HepG2 (cell line): ENCODE data around the gene WNT5B. TPM values are rescaled to one million over a fixed set of nuclear protein-coding genes. Genes with fewer than 3 reads are reported as not detected.

Experiments
- FOXA3 ChIP-seq: IDR thresholded peaks from 2 replicates; pipeline ENCODE4 v1.6.1; 2016; ENCODE audit warnings: missing genetic modification reagents, missing compliant biosample characterization
- FOXP1 ChIP-seq, 2 experiments: fragments of 450-650 bp in 1 of 2; IDR thresholded peaks; 2 replicates each; pipeline ENCODE4 v1.6.1; 2017 to 2018; ENCODE audit warnings: antibody characterized with exemption in 1 of 2
- IRF2 ChIP-seq: IDR thresholded peaks from 2 replicates; pipeline ENCODE4 v1.6.1; 2018; ENCODE audit warnings: missing genetic modification reagents, missing compliant biosample characterization
- KDM6A ChIP-seq: IDR thresholded peaks from 2 replicates; pipeline ENCODE4 v1.6.1; 2016; ENCODE audit warnings: low read depth
- KLF11 ChIP-seq: IDR thresholded peaks from 2 replicates; pipeline ENCODE4 v1.6.1; 2016; ENCODE audit warnings: missing compliant biosample characterization
- MTA3 ChIP-seq: sonication (generic); formaldehyde crosslinking; IDR thresholded peaks from 2 replicates; pipeline ENCODE4 v1.4.0; 2020; ENCODE audit warnings: missing genetic modification reagents
- MXI1 ChIP-seq: IDR thresholded peaks from 3 replicates; pipeline ENCODE4 v1.6.1; 2012; ENCODE audit warnings: low read depth, low read length, inconsistent platforms, borderline replicate concordance
- NR2F2 ChIP-seq: IDR thresholded peaks from 2 replicates; pipeline ENCODE4 v1.6.1; 2012; ENCODE audit warnings: low read depth, inconsistent platforms, borderline replicate concordance
- RBAK ChIP-seq: sonication (generic); formaldehyde crosslinking; IDR thresholded peaks from 2 replicates; pipeline ENCODE4 v1.5.1; 2020; ENCODE audit warnings: mild to moderate bottlenecking, missing genetic modification reagents
- REPIN1 ChIP-seq: sonication (generic); formaldehyde crosslinking; IDR thresholded peaks from 2 replicates; pipeline ENCODE4 v1.8.0; 2022; ENCODE audit warnings: missing genetic modification reagents, low read depth, mild to moderate bottlenecking, borderline replicate concordance
- SMARCC2 ChIP-seq: fragments of 450-650 bp; IDR thresholded peaks from 2 replicates; pipeline ENCODE4 v1.6.1; 2017; ENCODE audit warnings: antibody characterized with exemption, mild to moderate bottlenecking
- TEF ChIP-seq: sonication (generic); formaldehyde crosslinking; IDR thresholded peaks from 2 replicates; pipeline ENCODE4 v1.5.0; 2020; ENCODE audit warnings: missing genetic modification reagents
- ZBTB7A ChIP-seq: sonication (generic); formaldehyde crosslinking; IDR thresholded peaks from 2 replicates; pipeline ENCODE4 v1.8.0; 2022; ENCODE audit warnings: mild to moderate bottlenecking, missing genetic modification reagents
- ZNF207 ChIP-seq: fragments of 450-650 bp; IDR thresholded peaks from 2 replicates; pipeline ENCODE4 v1.6.1; 2016; ENCODE audit warnings: antibody characterized with exemption, borderline replicate concordance
- ZNF24 ChIP-seq: fragments of 450-650 bp; IDR thresholded peaks from 2 replicates; pipeline ENCODE4 v1.6.1; 2017; ENCODE audit warnings: antibody characterized with exemption, mild to moderate bottlenecking
- ZNF687 ChIP-seq: sonication (generic); formaldehyde crosslinking; IDR thresholded peaks from 2 replicates; pipeline ENCODE4 v1.5.1; 2020; ENCODE audit warnings: mild to moderate bottlenecking, missing genetic modification reagents, moderate library complexity
- ZNF749 ChIP-seq: sonication (generic); formaldehyde crosslinking; IDR thresholded peaks from 2 replicates; pipeline ENCODE4 v1.8.0; 2022; ENCODE audit warnings: mild to moderate bottlenecking, missing genetic modification reagents, moderate library complexity, borderline replicate concordance
- ZSCAN25 ChIP-seq: sonication (generic); formaldehyde crosslinking; IDR thresholded peaks from 2 replicates; pipeline ENCODE4 v1.8.0; 2022; ENCODE audit warnings: mild to moderate bottlenecking, missing genetic modification reagents
- polyA plus RNA-seq, 8 experiments: library from polyadenylated mRNA; depleted of rRNA in 3 of 8; stranded (reverse) in 7 of 8; unstranded in 1 of 8; fragments of >200 nt; fragmentation: Illumina TruSeq in 4 of 8; extraction: Trizol in 4 of 8; gene quantifications; 2 replicates each; pipeline versions ENCODE4 v1.2.1 to v1.2.3, GENCODE V29; 2011 to 2016; ENCODE audit warnings: low read depth in 4 of 8, missing spikeins in 1 of 8, mixed read lengths in 1 of 8; ENCODE audit not compliant: insufficient read depth in 1 of 8
- total RNA-seq, 5 experiments: library from RNA; depleted of rRNA; stranded (reverse); fragments of >200 nt; fragmentation: Illumina TruSeq; extraction: Trizol; gene quantifications; 2 replicates each; pipeline ENCODE4 v1.2.3, GENCODE V29; 2016; ENCODE audit warnings: low read depth in 1 of 5
- TF ChIP-seq, protein P1 (sequence below): sonication (generic); formaldehyde crosslinking; IDR thresholded peaks from 2 replicates; pipeline ENCODE4 v1.4.0; 2020; ENCODE audit warnings: missing genetic modification reagents
- TF ChIP-seq, protein P2 (sequence below): sonication (generic); formaldehyde crosslinking; IDR thresholded peaks from 2 replicates; pipeline ENCODE4 v1.9.0; 2021; ENCODE audit warnings: missing genetic modification reagents, mild to moderate bottlenecking, borderline replicate concordance
- TF ChIP-seq, protein P3 (sequence below): sonication (generic); formaldehyde crosslinking; conservative IDR thresholded peaks from 2 replicates; pipeline ENCODE4 v1.8.0; 2022; ENCODE audit warnings: mild to moderate bottlenecking, moderate library complexity, missing genetic modification reagents

WNT5B gene
- total and polyA plus RNA-seq, 2 of the 13 experiments (the other 11 are each of a cell fraction or from before 2014, with no cell fraction given) = 0.04 TPM; not detected in 1

- TF ChIP-seq ZNF687 (CRISPR knock-in tag) (peak; percentile 94), MXI1 (peak; percentile 87; the same call in 2 of the 3 replicates), SMARCC2 (no peak), FOXP1 (IDR thresholded peaks at IDR 0.05) (no peak), FOXP1 (CRISPR knock-in tag; IDR thresholded peaks at IDR 0.05) (0 out of 2 replicates have a peak, but pooled peaks have one; percentile 12), KLF11 (no peak), KDM6A (CRISPR knock-in tag) (no peak), ZNF749 (CRISPR knock-in tag) (0 out of 2 replicates have a peak, but pooled peaks have one; percentile 85), ZNF24 (no peak), MTA3 (CRISPR knock-in tag) (no peak), FOXA3 (CRISPR knock-in tag) (peak; percentile 48), ZNF207 (no peak), TEF (no peak), ZBTB7A (CRISPR knock-in tag) (no peak), ZSCAN25 (CRISPR knock-in tag) (no peak; the same call in 1 of the 2 replicates), RBAK (CRISPR knock-in tag) (no peak), NR2F2 (no peak), REPIN1 (peak; percentile 72; the same call in 1 of the 2 replicates), IRF2 (CRISPR knock-in tag) (peak; percentile 80)
- TF ChIP-seq, protein P1, sequence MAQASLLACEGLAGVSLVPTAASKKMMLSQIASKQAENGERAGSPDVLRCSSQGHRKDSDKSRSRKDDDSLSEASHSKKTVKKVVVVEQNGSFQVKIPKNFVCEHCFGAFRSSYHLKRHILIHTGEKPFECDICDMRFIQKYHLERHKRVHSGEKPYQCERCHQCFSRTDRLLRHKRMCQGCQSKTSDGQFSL (CRISPR knock-in tag) = peak; percentile 47; the same call in 1 of the 2 replicates
- TF ChIP-seq, protein P2, sequence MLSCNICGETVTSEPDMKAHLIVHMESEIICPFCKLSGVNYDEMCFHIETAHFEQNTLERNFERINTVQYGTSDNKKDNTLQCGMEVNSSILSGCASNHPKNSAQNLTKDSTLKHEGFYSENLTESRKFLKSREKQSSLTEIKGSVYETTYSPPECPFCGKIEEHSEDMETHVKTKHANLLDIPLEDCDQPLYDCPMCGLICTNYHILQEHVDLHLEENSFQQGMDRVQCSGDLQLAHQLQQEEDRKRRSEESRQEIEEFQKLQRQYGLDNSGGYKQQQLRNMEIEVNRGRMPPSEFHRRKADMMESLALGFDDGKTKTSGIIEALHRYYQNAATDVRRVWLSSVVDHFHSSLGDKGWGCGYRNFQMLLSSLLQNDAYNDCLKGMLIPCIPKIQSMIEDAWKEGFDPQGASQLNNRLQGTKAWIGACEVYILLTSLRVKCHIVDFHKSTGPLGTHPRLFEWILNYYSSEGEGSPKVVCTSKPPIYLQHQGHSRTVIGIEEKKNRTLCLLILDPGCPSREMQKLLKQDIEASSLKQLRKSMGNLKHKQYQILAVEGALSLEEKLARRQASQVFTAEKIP (CRISPR knock-in tag) = no peak
- TF ChIP-seq, protein P3, sequence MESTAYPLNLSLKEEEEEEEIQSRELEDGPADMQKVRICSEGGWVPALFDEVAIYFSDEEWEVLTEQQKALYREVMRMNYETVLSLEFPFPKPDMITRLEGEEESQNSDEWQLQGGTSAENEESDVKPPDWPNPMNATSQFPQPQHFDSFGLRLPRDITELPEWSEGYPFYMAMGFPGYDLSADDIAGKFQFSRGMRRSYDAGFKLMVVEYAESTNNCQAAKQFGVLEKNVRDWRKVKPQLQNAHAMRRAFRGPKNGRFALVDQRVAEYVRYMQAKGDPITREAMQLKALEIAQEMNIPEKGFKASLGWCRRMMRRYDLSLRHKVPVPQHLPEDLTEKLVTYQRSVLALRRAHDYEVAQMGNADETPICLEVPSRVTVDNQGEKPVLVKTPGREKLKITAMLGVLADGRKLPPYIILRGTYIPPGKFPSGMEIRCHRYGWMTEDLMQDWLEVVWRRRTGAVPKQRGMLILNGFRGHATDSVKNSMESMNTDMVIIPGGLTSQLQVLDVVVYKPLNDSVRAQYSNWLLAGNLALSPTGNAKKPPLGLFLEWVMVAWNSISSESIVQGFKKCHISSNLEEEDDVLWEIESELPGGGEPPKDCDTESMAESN (CRISPR knock-in tag) = peak; percentile 61; the same call in 1 of the 2 replicates
Measured at GRCh38 chr12:1690578-1691122, 61.6 kb downstream of the WNT5B start, which contains the start of gene ADIPOR2 (continued).
